Measurements from ENCODE around the gene OSBP2. TPM values are rescaled to one million over a fixed set of nuclear protein-coding genes. Genes with fewer than 3 reads are reported as not detected.
"Not testable (repeated sequence)": the region's sequence is repeated elsewhere in the genome, so short reads cannot be mapped to it uniquely, and the experiment has no call there.

OSBP2 gene
- total RNA-seq, 2 donors from 2014 or later = 1.1 to 9.4 TPM

DNA sequence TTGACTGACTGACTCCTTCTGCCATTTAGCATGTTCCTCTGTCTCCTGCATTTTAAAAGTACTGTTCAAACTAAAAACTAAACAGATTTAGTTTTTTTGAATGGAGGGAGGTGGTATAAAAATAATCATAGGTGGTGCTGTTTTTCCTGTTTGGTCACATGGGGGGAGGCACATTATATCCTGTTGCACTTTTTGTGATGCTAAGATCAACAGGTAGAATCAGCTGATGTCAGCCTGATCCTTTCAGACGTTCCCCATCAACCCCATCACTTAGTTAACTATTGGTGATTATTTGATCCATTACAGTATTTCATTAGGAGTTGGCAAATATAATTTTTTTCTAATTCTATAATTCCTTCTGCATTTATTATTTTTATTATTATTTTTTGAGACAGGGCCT, 5.1 kb upstream of the OSBP2 start:
- no peaks in the 10 kb centered on the region for H3K9me3 ChIP-seq (ENCODE audit: control insufficient read depth, low read length, poor library complexity, severe bottlenecking)
- no peak for ATAC-seq
- Mint-ChIP-seq H3K27ac (no peak overlapping the region), H3K4me3 (no peak overlapping the region), H3K27me3 (peaks cover 12% of the 10 kb centered on the region), H3K4me1 (peaks cover 3% of the 10 kb centered on the region), H3K36me3 (ENCODE audit: low read depth) (peaks cover 2% of the 10 kb centered on the region)
- DNase-seq = no peak

DNA sequence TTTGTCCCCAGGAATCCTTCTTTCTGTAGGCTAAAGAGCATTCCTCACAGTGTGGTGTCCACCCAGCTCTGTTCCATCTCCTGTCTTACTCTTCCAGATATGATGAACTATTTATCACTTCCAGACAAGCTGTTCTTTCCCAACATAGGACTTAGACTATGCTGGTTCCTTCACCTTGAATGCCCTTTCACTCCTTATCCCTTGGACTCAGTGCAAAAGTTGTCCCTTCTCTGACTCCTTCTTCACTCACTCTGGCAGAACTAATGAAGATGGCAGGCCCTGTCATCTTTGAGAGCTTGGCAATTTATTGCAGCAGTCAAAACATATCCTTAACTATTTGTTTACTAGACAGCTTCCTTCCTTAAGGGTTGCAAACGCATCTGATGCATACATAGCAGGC, 3.5 kb upstream of the OSBP2 start:
- Mint-ChIP-seq H3K4me1 (peaks cover 6% of the 10 kb centered on the region), H3K27me3 (peaks cover 12% of the 10 kb centered on the region), H3K27ac (no peak overlapping the region), H3K36me3 (ENCODE audit: low read depth) (peaks cover 2% of the 10 kb centered on the region), H3K4me3 (no peak overlapping the region)
- no peak for ATAC-seq
- no peaks in the 10 kb centered on the region for H3K9me3 ChIP-seq (ENCODE audit: control insufficient read depth, low read length, poor library complexity, severe bottlenecking)
- no peak for DNase-seq

DNA sequence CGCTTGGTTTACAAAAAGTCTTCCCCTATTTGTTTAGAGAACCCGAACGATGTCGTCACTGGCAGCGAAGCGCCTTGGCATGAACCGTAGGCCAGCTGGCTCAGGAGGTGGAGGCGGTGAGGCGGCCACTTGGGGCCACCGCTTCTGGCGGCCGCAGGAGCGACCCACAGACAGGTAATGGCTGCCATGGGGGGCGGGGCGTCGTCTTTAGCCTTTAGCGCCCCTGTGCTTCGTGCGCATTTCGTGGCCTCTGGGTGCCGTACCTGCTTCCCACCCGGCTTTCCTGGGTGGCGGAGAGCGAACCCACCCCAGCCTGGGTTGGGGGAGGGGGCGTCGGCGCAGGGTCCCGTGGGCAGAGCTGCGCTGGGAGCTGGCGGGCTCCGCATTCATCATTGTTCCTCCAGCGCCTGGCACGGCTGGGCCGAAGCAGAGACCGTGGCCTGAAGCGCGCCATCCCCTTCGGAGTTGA, 469 bp upstream of the OSBP2 start:
- H3K9me3 ChIP-seq (ENCODE audit: control insufficient read depth, low read length, poor library complexity, severe bottlenecking) = no peaks in the 10 kb centered on the region
- DNase-seq (peak; percentile 12 to 38 (median 35)), ATAC-seq (peak; percentile 80)
- Mint-ChIP-seq H3K27me3 (peaks cover 16% of the 10 kb centered on the region), H3K36me3 (ENCODE audit: low read depth) (peaks cover 2% of the 10 kb centered on the region), H3K27ac (no peak overlapping the region), H3K4me3 (peak overlapping the region; percentile 92), H3K4me1 (peaks cover 6% of the 10 kb centered on the region)

DNA sequence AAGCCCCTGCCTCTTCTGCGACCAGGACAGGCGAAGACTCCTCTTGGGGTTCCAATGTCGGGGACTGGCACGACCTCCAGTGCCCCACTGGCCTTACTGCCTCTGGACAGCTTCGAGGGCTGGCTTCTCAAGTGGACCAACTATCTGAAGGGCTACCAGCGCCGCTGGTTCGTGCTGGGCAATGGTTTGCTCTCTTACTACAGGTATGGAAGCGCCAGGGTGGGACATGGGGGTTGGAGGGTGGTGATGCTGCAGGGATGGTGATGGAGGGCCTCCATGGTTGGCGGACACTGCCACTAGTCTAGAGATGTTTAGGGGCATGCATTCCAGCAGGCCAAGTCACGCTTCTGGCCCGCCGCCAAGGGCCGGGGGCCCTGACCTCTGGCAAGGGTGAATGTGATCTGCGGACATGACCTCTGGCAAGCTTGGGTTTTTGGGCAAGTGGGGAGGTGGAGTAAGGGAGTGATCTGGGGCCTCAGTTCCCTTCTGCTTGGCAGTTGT, 727 bp downstream of the OSBP2 start:
- Mint-ChIP-seq H3K27me3 (peaks cover 16% of the 10 kb centered on the region), H3K4me3 (peak overlapping the region; percentile 81), H3K4me1 (peaks cover 6% of the 10 kb centered on the region), H3K36me3 (ENCODE audit: low read depth) (peaks cover 2% of the 10 kb centered on the region), H3K27ac (no peak overlapping the region)
- no peaks in the 10 kb centered on the region for H3K9me3 ChIP-seq (ENCODE audit: control insufficient read depth, low read length, poor library complexity, severe bottlenecking)
- ATAC-seq = no peak
- no peak for DNase-seq

DNA sequence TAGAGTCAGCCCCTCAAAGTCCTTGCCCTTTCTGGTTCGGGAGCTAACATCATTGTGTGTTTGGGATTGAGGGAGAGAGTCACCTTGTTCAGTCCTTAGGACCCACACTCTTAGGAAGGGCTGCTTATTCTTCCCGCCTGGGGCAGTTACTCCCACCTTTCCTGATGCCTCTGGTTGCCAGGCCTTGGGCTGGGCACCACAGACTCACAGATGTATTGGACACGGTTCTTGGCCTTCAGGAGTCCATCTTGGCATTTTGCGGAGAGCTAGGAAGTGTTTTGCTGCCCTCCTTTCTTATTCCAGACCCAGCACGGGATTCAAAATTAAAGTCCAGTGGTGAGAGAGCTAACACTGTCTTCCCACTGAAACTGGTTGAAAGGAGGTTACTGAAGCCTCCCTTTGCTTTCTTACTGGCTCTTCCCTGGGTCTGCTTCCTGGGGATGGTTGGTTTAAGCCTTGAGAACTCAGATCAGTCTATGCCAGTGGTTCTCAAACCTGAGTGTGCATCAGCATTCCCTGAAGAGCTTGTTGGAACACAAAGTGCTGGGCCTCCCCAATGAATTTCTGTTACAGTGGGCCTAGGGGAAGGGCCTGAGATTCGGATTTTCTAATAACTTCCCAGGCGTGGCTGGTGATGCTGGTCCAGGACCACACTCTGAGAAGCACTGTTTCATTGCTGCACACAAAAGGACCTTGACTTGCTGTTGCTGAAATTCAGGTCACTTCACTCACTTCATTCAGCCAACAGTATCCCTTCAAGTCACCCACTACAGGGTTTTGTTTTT, 1.4 kb downstream of the OSBP2 start:
- Mint-ChIP-seq H3K4me3 (peak overlapping the region; percentile 81), H3K27ac (no peak overlapping the region), H3K27me3 (peaks cover 16% of the 10 kb centered on the region), H3K36me3 (ENCODE audit: low read depth) (peaks cover 2% of the 10 kb centered on the region), H3K4me1 (peaks cover 6% of the 10 kb centered on the region)
- DNase-seq (no peak), ATAC-seq (no peak)
- no peaks in the 10 kb centered on the region for H3K9me3 ChIP-seq (ENCODE audit: control insufficient read depth, low read length, poor library complexity, severe bottlenecking)

DNA sequence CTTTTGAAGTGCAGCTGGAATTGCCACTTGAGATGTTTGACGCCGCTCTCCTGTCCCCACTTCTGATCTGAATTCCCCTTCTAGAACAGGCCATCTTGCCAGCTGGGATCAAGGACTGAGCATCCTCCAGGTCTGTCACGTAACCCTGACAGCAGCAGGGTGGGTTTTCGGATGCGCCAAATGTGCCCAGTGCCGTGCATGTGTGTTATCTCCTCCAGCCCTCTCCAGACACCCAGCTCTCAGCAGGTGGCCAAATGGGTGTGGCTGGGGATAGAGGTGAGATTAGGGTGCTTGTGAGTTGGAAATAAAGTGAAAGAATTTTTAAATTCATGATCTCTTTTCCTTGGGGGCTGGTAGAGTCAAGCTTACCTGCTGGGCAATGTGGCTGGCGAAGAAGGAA, 3.3 kb downstream of the OSBP2 start:
- H3K9me3 ChIP-seq (ENCODE audit: control insufficient read depth, low read length, poor library complexity, severe bottlenecking) = no peaks in the 10 kb centered on the region
- H3K27ac Mint-ChIP-seq = no peak overlapping the region
- ATAC-seq (no peak), DNase-seq (no peak)
- peaks cover 14% of the 10 kb centered on the region for H3K27me3 Mint-ChIP-seq
- peaks cover 8% of the 10 kb centered on the region for H3K4me1 Mint-ChIP-seq
- peaks cover 2% of the 10 kb centered on the region for H3K36me3 Mint-ChIP-seq (ENCODE audit: low read depth)
- no peak overlapping the region for H3K4me3 Mint-ChIP-seq

DNA sequence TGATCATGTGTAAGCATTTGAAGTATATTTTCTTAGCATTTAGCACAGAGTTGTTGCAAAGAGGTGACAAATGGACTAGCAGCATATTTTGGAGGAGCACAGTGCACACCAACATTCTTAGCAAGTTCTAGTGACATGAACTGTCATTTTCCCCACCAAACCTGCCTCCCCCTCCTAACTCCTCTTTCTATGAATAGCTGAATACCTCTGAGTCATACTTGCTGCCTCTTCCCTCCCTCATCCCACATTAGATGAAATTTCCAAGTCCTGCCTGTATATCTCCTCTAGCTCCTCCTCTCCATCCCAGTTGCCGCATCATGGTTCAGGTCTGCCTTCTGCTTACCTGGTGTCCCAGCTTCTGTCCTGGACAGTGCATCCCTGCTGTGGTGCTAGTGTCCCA, 7.2 kb downstream of the OSBP2 start:
- Mint-ChIP-seq H3K27me3 (peaks cover 13% of the 10 kb centered on the region), H3K36me3 (ENCODE audit: low read depth) (no peaks in the 10 kb centered on the region), H3K27ac (no peak overlapping the region), H3K4me3 (no peak overlapping the region), H3K4me1 (peaks cover 13% of the 10 kb centered on the region)
- no peak for DNase-seq
- no peaks in the 10 kb centered on the region for H3K9me3 ChIP-seq (ENCODE audit: control insufficient read depth, low read length, poor library complexity, severe bottlenecking)
- ATAC-seq = no peak

DNA sequence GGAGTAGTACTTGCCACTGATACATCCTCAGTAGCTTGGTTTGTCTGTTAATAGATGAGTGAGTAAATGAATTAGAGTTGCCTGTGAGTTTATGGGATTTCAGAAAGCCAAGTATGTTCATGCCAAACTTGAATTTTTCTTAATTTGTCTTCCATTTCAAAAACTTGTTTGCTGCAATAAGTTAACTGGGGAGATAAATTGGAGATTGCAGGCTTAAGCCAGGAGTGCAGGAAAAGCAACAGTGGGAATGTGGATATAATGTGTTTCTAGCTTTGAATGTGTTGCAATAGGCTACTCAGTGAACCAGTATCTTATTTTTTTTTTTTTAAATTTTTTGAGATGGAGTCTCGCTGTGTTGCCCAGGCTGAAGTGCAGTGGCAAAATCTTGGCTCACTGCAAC, 8.2 kb downstream of the OSBP2 start:
- DNase-seq (no peak), ATAC-seq (no peak)
- no peak overlapping the region for H3K27ac Mint-ChIP-seq
- H3K4me1 Mint-ChIP-seq = peaks cover 13% of the 10 kb centered on the region
- peaks cover 11% of the 10 kb centered on the region for H3K27me3 Mint-ChIP-seq
- no peak overlapping the region for H3K4me3 Mint-ChIP-seq
- no peaks in the 10 kb centered on the region for H3K9me3 ChIP-seq (ENCODE audit: control insufficient read depth, low read length, poor library complexity, severe bottlenecking)
- no peaks in the 10 kb centered on the region for H3K36me3 Mint-ChIP-seq (ENCODE audit: low read depth)

DNA sequence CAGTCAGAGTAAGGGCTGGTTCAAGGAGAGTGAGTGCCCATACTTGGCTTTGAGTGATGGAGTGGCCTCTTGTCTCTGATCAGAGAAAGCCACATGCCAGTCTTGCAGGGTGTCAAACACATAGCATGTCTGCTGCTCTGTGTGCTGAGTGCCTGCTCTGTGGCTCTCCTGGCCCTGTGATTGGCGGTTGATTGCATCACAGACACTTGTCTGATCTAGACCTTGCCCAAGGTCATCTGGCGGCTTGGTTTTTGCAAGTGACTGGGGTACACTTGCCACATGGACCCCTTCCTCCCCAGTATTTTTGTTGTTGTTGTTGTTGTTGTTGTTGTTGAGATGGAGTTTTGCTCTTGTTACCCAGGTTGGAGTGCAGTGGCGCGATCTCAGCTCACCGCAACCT, 10.3 kb downstream of the OSBP2 start:
- Mint-ChIP-seq H3K27me3 (peaks cover 9% of the 10 kb centered on the region), H3K27ac (peak overlapping the region; percentile 45), H3K4me1 (peaks cover 13% of the 10 kb centered on the region), H3K36me3 (ENCODE audit: low read depth) (no peaks in the 10 kb centered on the region), H3K4me3 (no peak overlapping the region)
- no peaks in the 10 kb centered on the region for H3K9me3 ChIP-seq (ENCODE audit: control insufficient read depth, low read length, poor library complexity, severe bottlenecking)
- ATAC-seq (no peak), DNase-seq (no peak)

DNA sequence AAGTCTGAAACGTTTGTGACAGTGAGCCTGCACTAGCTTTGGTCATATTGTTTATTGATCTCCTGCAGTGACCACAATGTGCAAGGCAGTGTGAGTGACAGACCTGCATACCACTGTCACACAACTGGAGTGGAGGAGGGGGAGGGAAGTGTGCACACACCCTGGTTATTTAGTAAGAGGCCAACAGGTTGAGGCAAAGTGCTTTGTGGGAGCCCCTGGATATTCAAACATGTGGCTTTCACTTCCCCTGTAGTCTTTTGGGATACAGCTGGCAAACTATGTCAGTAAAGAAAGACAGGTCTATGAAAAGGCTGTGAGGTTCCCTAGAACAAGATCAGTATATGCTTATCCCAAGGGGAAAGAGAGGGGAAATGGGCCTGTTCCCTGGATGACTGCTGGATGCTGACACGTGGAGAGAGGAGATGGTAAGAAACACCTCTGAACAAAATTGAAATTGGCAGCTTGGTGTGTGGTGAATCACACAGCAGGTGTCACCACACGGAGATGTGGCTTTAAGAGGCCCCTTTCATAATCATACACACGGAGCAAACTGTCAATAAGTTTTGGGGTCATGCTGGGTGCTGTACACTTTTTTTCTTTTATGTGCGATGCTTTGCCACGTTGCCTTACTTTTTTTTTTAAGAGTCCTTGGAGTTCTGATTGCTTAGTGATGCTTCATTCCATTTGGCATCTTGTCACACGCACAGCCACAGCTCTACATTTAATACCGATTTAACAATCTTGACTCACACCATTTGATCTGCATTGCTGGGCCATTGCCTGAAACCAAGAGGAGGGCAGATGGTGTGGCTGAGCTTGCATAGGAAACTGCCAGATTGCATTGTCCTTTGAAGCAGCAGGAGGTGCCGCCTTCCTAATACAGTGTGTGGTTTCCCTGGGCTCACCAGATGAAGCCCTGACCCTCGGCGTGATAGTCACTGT, 11.3 kb downstream of the OSBP2 start:
- peak overlapping the region; percentile 45 for H3K27ac Mint-ChIP-seq
- no peak for DNase-seq

DNA sequence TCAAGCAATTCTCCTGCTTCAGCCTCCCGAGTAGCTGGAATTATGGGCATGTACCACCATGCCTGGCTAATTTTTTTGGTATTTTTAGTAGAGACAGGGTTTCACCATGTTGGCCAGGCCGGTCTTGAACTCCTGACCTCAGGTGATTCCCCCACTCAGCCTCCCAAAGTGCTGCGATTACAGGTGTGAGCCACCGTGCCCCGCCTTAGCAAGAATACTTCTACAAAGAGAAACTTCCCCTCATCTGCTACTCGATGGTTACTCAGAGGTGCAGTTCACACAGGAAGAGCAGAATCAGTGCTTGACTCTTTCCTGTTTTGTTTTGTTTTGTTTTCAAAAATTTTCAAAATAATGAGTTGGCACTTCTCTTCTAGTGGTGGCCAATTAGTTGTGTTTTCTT, 15.3 kb downstream of the OSBP2 start:
- Mint-ChIP-seq H3K27ac (peak overlapping the region; percentile 34), H3K4me1 (peaks cover 15% of the 10 kb centered on the region)
- H3K9me3 ChIP-seq (ENCODE audit: control insufficient read depth, low read length, poor library complexity, severe bottlenecking); DNase-seq; H3K4me3 Mint-ChIP-seq; H3K36me3 Mint-ChIP-seq (ENCODE audit: low read depth); H3K27me3 Mint-ChIP-seq: not testable (repeated sequence)
- ATAC-seq = peak; percentile 27

More for the DNA sequence above, 11.3 kb downstream of the OSBP2 start:
- H3K4me3 Mint-ChIP-seq = no peak overlapping the region
- H3K9me3 ChIP-seq (ENCODE audit: control insufficient read depth, low read length, poor library complexity, severe bottlenecking) = no peaks in the 10 kb centered on the region
- peaks cover 17% of the 10 kb centered on the region for H3K4me1 Mint-ChIP-seq
- peaks cover 9% of the 10 kb centered on the region for H3K27me3 Mint-ChIP-seq
- no peaks in the 10 kb centered on the region for H3K36me3 Mint-ChIP-seq (ENCODE audit: low read depth)
- ATAC-seq = no peak

DNA sequence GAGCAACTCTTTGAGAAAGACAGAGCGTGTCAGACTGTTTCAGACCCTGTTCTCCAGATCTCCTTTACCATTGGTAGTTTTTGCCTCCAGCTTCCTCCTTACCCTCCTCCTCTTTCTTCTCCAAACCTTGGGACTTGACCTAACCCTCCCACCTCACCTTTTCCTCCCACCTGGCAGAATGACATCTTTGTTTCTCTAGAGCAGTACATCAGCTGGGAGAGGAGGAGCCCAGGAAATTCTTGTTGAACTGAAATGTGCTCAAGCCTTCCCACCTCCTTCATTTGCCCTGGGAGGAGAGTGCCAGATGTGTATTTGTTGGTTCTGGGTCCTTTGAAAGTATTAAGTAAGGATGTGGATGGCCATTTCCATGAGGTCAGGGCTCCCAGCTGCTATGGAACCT, 17.4 kb downstream of the OSBP2 start:
- Mint-ChIP-seq H3K36me3 (ENCODE audit: low read depth) (peaks cover 3% of the 10 kb centered on the region), H3K4me1 (peaks cover 6% of the 10 kb centered on the region), H3K4me3 (no peak overlapping the region), H3K27me3 (no peaks in the 10 kb centered on the region), H3K27ac (no peak overlapping the region)
- ATAC-seq (no peak), DNase-seq (no peak)
- H3K9me3 ChIP-seq (ENCODE audit: control insufficient read depth, low read length, poor library complexity, severe bottlenecking) = no peaks in the 10 kb centered on the region

DNA sequence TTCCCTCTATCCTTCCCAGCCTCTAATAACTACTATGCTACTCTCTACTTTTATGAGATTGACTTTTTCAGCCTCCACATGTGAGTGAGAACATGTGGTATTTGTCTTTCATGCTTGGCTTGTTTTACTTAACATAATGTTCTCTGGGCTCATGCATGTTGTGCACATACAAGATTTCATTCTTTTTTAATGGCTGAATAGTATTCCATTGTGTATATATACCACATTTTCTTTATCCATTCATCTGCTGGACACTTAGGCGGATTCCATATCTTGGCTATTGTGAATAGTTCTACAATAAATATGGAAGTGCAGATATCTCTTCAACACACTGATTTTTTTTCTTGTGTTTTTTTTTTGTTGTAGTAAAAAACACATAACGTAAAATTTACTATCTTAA, 19.4 kb downstream of the OSBP2 start:
- H3K27ac Mint-ChIP-seq = no peak overlapping the region
- H3K27me3 Mint-ChIP-seq = no peaks in the 10 kb centered on the region
- no peak for ATAC-seq
- peaks cover 8% of the 10 kb centered on the region for H3K4me1 Mint-ChIP-seq
- H3K36me3 Mint-ChIP-seq (ENCODE audit: low read depth) = peaks cover 3% of the 10 kb centered on the region
- no peak for DNase-seq
- no peak overlapping the region for H3K4me3 Mint-ChIP-seq
- H3K9me3 ChIP-seq (ENCODE audit: control insufficient read depth, low read length, poor library complexity, severe bottlenecking) = no peaks in the 10 kb centered on the region

Measured in T-helper 17 cell (primary cell).